ENCODE results near the gene TSPAN31.
A peak's percentile ranks its signal among the peaks of the same experiment; 100 is the strongest.

TSPAN31 gene

GRCh38 chr12:57740656-57741412 lies 4.0 kb upstream of the TSPAN31 start:
- Histone ChIP-seq H3K4me3 (ENCODE audit: low read depth, low read length) (no peak overlapping the region), H3K27me3 (ENCODE audit: control insufficient read depth, insufficient read depth, low read length) (peaks cover 64% of the 10 kb centered on the region)

GRCh38 chr12:57741413-57741789 lies 3.4 kb upstream of the TSPAN31 start:
- Histone ChIP-seq H3K9ac (ENCODE audit: low read depth, low read length) (no peak overlapping the region), H3K27me3 (ENCODE audit: control insufficient read depth, insufficient read depth, low read length) (peaks cover 58% of the 10 kb centered on the region), H3K4me3 (ENCODE audit: low read depth, low read length) (no peak overlapping the region)

More at GRCh38 chr12:57740656-57741412, 4.0 kb upstream of the TSPAN31 start:
- H3K9ac ChIP-seq (ENCODE audit: low read depth, low read length) = no peak overlapping the region
- no peaks in the 10 kb centered on the region for H3K36me3 ChIP-seq (ENCODE audit: control insufficient read depth, insufficient read depth, low read length)
- H3K4me1 ChIP-seq (ENCODE audit: control insufficient read depth, insufficient read depth, low read length) = peaks cover 3% of the 10 kb centered on the region
- H3K9me3 ChIP-seq (ENCODE audit: control insufficient read depth, insufficient read depth, low read length) = no peaks in the 10 kb centered on the region

GRCh38 chr12:57741844-57742738 lies 2.7 kb upstream of the TSPAN31 start:
- peaks cover 51% of the 10 kb centered on the region for H3K27me3 ChIP-seq (ENCODE audit: control insufficient read depth, insufficient read depth, low read length)
- H3K4me3 ChIP-seq (ENCODE audit: low read depth, low read length) = peak overlapping the region; percentile 26
- no peaks in the 10 kb centered on the region for H3K9me3 ChIP-seq (ENCODE audit: control insufficient read depth, insufficient read depth, low read length)
- no peak overlapping the region for H3K9ac ChIP-seq (ENCODE audit: low read depth, low read length)
- peaks cover 3% of the 10 kb centered on the region for H3K4me1 ChIP-seq (ENCODE audit: control insufficient read depth, insufficient read depth, low read length)
- peaks cover 5% of the 10 kb centered on the region for H3K36me3 ChIP-seq (ENCODE audit: control insufficient read depth, insufficient read depth, low read length)

More at GRCh38 chr12:57741413-57741789, 3.4 kb upstream of the TSPAN31 start:
- no peaks in the 10 kb centered on the region for H3K36me3 ChIP-seq (ENCODE audit: control insufficient read depth, insufficient read depth, low read length)
- H3K9me3 ChIP-seq (ENCODE audit: control insufficient read depth, insufficient read depth, low read length) = no peaks in the 10 kb centered on the region
- peaks cover 6% of the 10 kb centered on the region for H3K4me1 ChIP-seq (ENCODE audit: control insufficient read depth, insufficient read depth, low read length)

GRCh38 chr12:57743769-57744168 lies 1.1 kb upstream of the TSPAN31 start:
- Histone ChIP-seq H3K9me3 (ENCODE audit: control insufficient read depth, insufficient read depth, low read length) (no peaks in the 10 kb centered on the region), H3K27me3 (ENCODE audit: control insufficient read depth, insufficient read depth, low read length) (peaks cover 41% of the 10 kb centered on the region), H3K9ac (ENCODE audit: low read depth, low read length) (no peak overlapping the region), H3K4me1 (ENCODE audit: control insufficient read depth, insufficient read depth, low read length) (peaks cover 3% of the 10 kb centered on the region), H3K36me3 (ENCODE audit: control insufficient read depth, insufficient read depth, low read length) (peaks cover 19% of the 10 kb centered on the region), H3K4me3 (ENCODE audit: low read depth, low read length) (no peak overlapping the region)

GRCh38 chr12:57744194-57744776 lies 554 bp upstream of the TSPAN31 start:
- Histone ChIP-seq H3K9ac (ENCODE audit: low read depth, low read length) (peak overlapping the region; percentile 28), H3K27me3 (ENCODE audit: control insufficient read depth, insufficient read depth, low read length) (peaks cover 36% of the 10 kb centered on the region), H3K4me3 (ENCODE audit: low read depth, low read length) (peak overlapping the region; percentile 90), H3K36me3 (ENCODE audit: control insufficient read depth, insufficient read depth, low read length) (peaks cover 19% of the 10 kb centered on the region), H3K4me1 (ENCODE audit: control insufficient read depth, insufficient read depth, low read length) (peaks cover 3% of the 10 kb centered on the region), H3K9me3 (ENCODE audit: control insufficient read depth, insufficient read depth, low read length) (no peaks in the 10 kb centered on the region)

GRCh38 chr12:57745485-57745881 lies 644 bp downstream of the TSPAN31 start:
- H3K36me3 ChIP-seq (ENCODE audit: control insufficient read depth, insufficient read depth, low read length) = peaks cover 22% of the 10 kb centered on the region
- no peaks in the 10 kb centered on the region for H3K9me3 ChIP-seq (ENCODE audit: control insufficient read depth, insufficient read depth, low read length)
- peaks cover 3% of the 10 kb centered on the region for H3K4me1 ChIP-seq (ENCODE audit: control insufficient read depth, insufficient read depth, low read length)
- H3K9ac ChIP-seq (ENCODE audit: low read depth, low read length) = peak overlapping the region; percentile 67
- peaks cover 25% of the 10 kb centered on the region for H3K27me3 ChIP-seq (ENCODE audit: control insufficient read depth, insufficient read depth, low read length)
- H3K4me3 ChIP-seq (ENCODE audit: low read depth, low read length) = peak overlapping the region; percentile 90

- H3K9me3 ChIP-seq (ENCODE audit: control insufficient read depth, insufficient read depth, low read length) = no peaks in the 10 kb centered on the region
- peak overlapping the region; percentile 90 for H3K4me3 ChIP-seq (ENCODE audit: low read depth, low read length)
- peaks cover 24% of the 10 kb centered on the region for H3K36me3 ChIP-seq (ENCODE audit: control insufficient read depth, insufficient read depth, low read length)
- H3K9ac ChIP-seq (ENCODE audit: low read depth, low read length) = no peak overlapping the region
- H3K27me3 ChIP-seq (ENCODE audit: control insufficient read depth, insufficient read depth, low read length) = peaks cover 19% of the 10 kb centered on the region
- peaks cover 3% of the 10 kb centered on the region for H3K4me1 ChIP-seq (ENCODE audit: control insufficient read depth, insufficient read depth, low read length)
These were observed 1.2 kb downstream of the TSPAN31 start for GRCh38 chr12:57746025-57746424.

GRCh38 chr12:57749061-57749460 lies 4.2 kb downstream of the TSPAN31 start:
- Histone ChIP-seq H3K4me3 (ENCODE audit: low read depth, low read length) (no peak overlapping the region), H3K36me3 (ENCODE audit: control insufficient read depth, insufficient read depth, low read length) (peaks cover 24% of the 10 kb centered on the region), H3K9me3 (ENCODE audit: control insufficient read depth, insufficient read depth, low read length) (no peaks in the 10 kb centered on the region), H3K4me1 (ENCODE audit: control insufficient read depth, insufficient read depth, low read length) (peaks cover 13% of the 10 kb centered on the region), H3K9ac (ENCODE audit: low read depth, low read length) (no peak overlapping the region), H3K27me3 (ENCODE audit: control insufficient read depth, insufficient read depth, low read length) (peaks cover 14% of the 10 kb centered on the region)

GRCh38 chr12:57750561-57751431 lies 6.0 kb downstream of the TSPAN31 start:
- peak overlapping the region; percentile 97 for H3K9ac ChIP-seq (ENCODE audit: low read depth, low read length)
- no peaks in the 10 kb centered on the region for H3K9me3 ChIP-seq (ENCODE audit: control insufficient read depth, insufficient read depth, low read length)
- peak overlapping the region; percentile 95 for H3K4me3 ChIP-seq (ENCODE audit: low read depth, low read length)
- H3K4me1 ChIP-seq (ENCODE audit: control insufficient read depth, insufficient read depth, low read length) = peaks cover 13% of the 10 kb centered on the region
- peaks cover 24% of the 10 kb centered on the region for H3K36me3 ChIP-seq (ENCODE audit: control insufficient read depth, insufficient read depth, low read length)
- H3K27me3 ChIP-seq (ENCODE audit: control insufficient read depth, insufficient read depth, low read length) = peaks cover 15% of the 10 kb centered on the region

- Histone ChIP-seq H3K27me3 (ENCODE audit: control insufficient read depth, insufficient read depth, low read length) (peaks cover 21% of the 10 kb centered on the region), H3K4me1 (ENCODE audit: control insufficient read depth, insufficient read depth, low read length) (peaks cover 12% of the 10 kb centered on the region), H3K36me3 (ENCODE audit: control insufficient read depth, insufficient read depth, low read length) (peaks cover 24% of the 10 kb centered on the region), H3K4me3 (ENCODE audit: low read depth, low read length) (peak overlapping the region; percentile 95), H3K9me3 (ENCODE audit: control insufficient read depth, insufficient read depth, low read length) (no peaks in the 10 kb centered on the region), H3K9ac (ENCODE audit: low read depth, low read length) (peak overlapping the region; percentile 97)
These were observed 6.6 kb downstream of the TSPAN31 start for GRCh38 chr12:57751432-57751787.

Data from iPS-15b (cell line).